Mucosa of descending colon (tissue), 3 donors: ENCODE measurements around the gene MEGF11. TPM values are rescaled to one million over a fixed set of nuclear protein-coding genes. Genes with fewer than 3 reads are reported as not detected.
"Not testable (repeated sequence)": the region's sequence is repeated elsewhere in the genome, so short reads cannot be mapped to it uniquely, and the experiment has no call there.

Experiments
- ATAC-seq: fragments of 200-7000 bp; cut with Tn5 transposase; one replicate; pipeline ENCODE4 v1.9.1; 2020; ENCODE audit warnings: mild to moderate bottlenecking, moderate library complexity
- DNase-seq, 3 donors: peaks; one replicate each; pipeline ENCODE4 v3.0.0-alpha.2; 2020
- H3K36me3 ChIP-seq: fragments of 200-600 bp; one replicate; pipeline ENCODE4 v1.8.0; 2021; ENCODE audit warnings: low read depth, mild to moderate bottlenecking
- H3K4me1 ChIP-seq: fragments of 200-600 bp; one replicate; pipeline ENCODE4 v1.8.0; 2021; ENCODE audit warnings: low read depth, mild to moderate bottlenecking
- H3K4me3 ChIP-seq: fragments of 200-600 bp; one replicate; pipeline ENCODE4 v1.8.0; 2021; ENCODE audit warnings: mild to moderate bottlenecking
- H3K9me3 ChIP-seq: fragments of 200-600 bp; one replicate; pipeline ENCODE4 v1.8.0; 2021; ENCODE audit warnings: mild to moderate bottlenecking
- intact Hi-C, 2 donors: fragments of 100-400 bp; cut with DNase I in 1 of 2; cut with micrococcal nuclease in 1 of 2; formaldehyde crosslinking; loops; one replicate each; pipeline versions ENCODE4 v1.11.0 to v1.11.1; 2022; cut with DNase I, micrococcal nuclease
- total RNA-seq, 3 donors: library from RNA; stranded (reverse); fragmentation: NEBNext Ultra II Directional in 2 of 3; extraction: Animal tissue kit (Norgen Biotek cat#: 25700) in 2 of 3; gene quantifications; one replicate each; pipeline versions ENCODE4 v1.2.1 to v1.2.4, GENCODE V29; 2021 to 2023
- TF ChIP-seq, protein P1 (sequence below): fragments of 200-600 bp; IDR thresholded peaks from one replicate; pipeline ENCODE4 v1.8.0; 2022; ENCODE audit warnings: antibody characterized with exemption, mild to moderate bottlenecking
- donor health status: DM: no; HTN: no; CAD: no; lungs with moderate emphysema.
- donor health status: DM: no; HTN: no; CAD: no.
- donor health status: DM: no; HTN: yes; CAD: no.

The MEGF11 gene
- total RNA-seq, 3 donors from 2014 or later = 0.12 to 0.29 (median 0.19) TPM

- Histone ChIP-seq H3K4me1 (peaks cover 17% of the 10 kb centered on the region), H3K36me3 (no peaks in the 10 kb centered on the region), H3K4me3 (no peak overlapping the region), H3K9me3 (no peaks in the 10 kb centered on the region)
- intact Hi-C loops = no loop called here
- peak in 1 of 3 donors; percentile 45 for DNase-seq
- peak; percentile 60 for ATAC-seq
- TF ChIP-seq, protein P1, sequence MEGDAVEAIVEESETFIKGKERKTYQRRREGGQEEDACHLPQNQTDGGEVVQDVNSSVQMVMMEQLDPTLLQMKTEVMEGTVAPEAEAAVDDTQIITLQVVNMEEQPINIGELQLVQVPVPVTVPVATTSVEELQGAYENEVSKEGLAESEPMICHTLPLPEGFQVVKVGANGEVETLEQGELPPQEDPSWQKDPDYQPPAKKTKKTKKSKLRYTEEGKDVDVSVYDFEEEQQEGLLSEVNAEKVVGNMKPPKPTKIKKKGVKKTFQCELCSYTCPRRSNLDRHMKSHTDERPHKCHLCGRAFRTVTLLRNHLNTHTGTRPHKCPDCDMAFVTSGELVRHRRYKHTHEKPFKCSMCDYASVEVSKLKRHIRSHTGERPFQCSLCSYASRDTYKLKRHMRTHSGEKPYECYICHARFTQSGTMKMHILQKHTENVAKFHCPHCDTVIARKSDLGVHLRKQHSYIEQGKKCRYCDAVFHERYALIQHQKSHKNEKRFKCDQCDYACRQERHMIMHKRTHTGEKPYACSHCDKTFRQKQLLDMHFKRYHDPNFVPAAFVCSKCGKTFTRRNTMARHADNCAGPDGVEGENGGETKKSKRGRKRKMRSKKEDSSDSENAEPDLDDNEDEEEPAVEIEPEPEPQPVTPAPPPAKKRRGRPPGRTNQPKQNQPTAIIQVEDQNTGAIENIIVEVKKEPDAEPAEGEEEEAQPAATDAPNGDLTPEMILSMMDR = no peak
These were observed 382.5 kb downstream of the MEGF11 start for GRCh38 chr15:65870889-65871533.

GRCh38 chr15:65869954-65870871 is 383.3 kb downstream of the MEGF11 start:
- TF ChIP-seq, protein P1 = no peak
- Histone ChIP-seq H3K9me3 (no peaks in the 10 kb centered on the region), H3K4me3 (peak overlapping the region; percentile 88), H3K36me3 (no peaks in the 10 kb centered on the region), H3K4me1 (peaks cover 17% of the 10 kb centered on the region)
- DNase-seq (peak; percentile 63 to 81 (median 69)), ATAC-seq (peak; percentile 70)
- intact Hi-C loops = no loop called here

DNA sequence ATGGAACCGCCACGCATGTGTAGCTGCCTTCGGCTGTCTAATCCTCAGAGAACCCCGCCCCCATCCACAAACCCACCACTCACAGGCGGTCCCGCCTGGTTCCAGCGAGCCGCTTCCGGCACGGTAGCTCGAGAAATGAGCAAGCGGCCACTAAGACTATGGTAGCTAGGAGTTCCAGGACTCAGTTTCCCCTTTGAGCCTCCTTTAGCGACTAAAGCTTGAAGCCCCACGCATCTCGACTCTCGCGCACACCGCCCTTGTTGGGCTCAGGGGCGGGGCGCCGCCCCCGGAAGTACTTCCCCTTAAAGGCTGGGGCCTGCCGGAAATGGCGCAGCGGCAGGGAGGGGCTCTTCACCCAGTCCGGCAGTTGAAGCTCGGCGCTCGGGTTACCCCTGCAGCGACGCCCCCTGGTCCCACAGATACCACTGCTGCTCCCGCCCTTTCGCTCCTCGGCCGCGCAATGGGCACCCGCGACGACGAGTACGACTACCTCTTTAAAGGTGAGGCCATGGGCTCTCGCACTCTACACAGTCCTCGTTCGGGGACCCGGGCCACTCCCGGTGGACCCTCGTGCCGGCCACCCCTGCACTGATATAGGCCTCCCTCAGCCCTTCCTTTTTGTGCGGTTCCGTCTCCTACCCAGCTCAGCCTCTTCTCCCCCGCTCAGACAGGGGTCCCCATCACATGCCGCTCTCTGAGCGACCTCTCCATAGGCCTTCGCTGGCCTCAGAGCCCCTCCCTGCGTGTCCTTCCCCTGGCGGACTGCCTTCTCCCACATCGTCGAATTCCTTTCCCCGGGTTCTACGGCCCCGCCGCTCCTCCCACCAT is 384.2 kb downstream of the MEGF11 start, which contains the start of gene RAB11A:
RAB11A (plus strand) TSS at position 366 of the 828 bp plus-strand sequence; CDS start at position 461, 95 bp downstream.
- intact Hi-C loops = no loop called here
- H3K9me3 ChIP-seq = no peaks in the 10 kb centered on the region

GRCh38 chr15:65868546-65869125 is 384.9 kb downstream of the MEGF11 start:
- peak overlapping the region; percentile 88 for H3K4me3 ChIP-seq
- ATAC-seq (no peak), DNase-seq (no peak)
- H3K9me3 ChIP-seq = no peaks in the 10 kb centered on the region
- intact Hi-C loops = no loop called here
- TF ChIP-seq, protein P1 = no peak
- H3K4me1 ChIP-seq = peaks cover 17% of the 10 kb centered on the region
- no peaks in the 10 kb centered on the region for H3K36me3 ChIP-seq

More for the DNA sequence above, 384.2 kb downstream of the MEGF11 start, which contains the start of gene RAB11A:
- Histone ChIP-seq H3K4me3 (peak within 1 kb of the TSS; percentile 88), H3K4me1 (peaks cover 17% of the 10 kb centered on the region), H3K36me3 (no peaks in the 10 kb centered on the region)
- ATAC-seq (peak; percentile 95), DNase-seq (peak; percentile 95 to 98 (median 97))
- TF ChIP-seq, protein P1 = no peak

GRCh38 chr15:65867933-65868332 is 385.6 kb downstream of the MEGF11 start:
- H3K36me3 ChIP-seq, H3K9me3 ChIP-seq, DNase-seq, intact Hi-C loops, H3K4me3 ChIP-seq, ATAC-seq: not testable (repeated sequence)
- peaks cover 17% of the 10 kb centered on the region for H3K4me1 ChIP-seq
